ENCODE results near the gene CLEC16A. TPM values are rescaled to one million over a fixed set of nuclear protein-coding genes. Genes with fewer than 3 reads are reported as not detected.

Gene CLEC16A
- total RNA-seq, 1 donor from 2014 or later: 33.4 TPM

DNA sequence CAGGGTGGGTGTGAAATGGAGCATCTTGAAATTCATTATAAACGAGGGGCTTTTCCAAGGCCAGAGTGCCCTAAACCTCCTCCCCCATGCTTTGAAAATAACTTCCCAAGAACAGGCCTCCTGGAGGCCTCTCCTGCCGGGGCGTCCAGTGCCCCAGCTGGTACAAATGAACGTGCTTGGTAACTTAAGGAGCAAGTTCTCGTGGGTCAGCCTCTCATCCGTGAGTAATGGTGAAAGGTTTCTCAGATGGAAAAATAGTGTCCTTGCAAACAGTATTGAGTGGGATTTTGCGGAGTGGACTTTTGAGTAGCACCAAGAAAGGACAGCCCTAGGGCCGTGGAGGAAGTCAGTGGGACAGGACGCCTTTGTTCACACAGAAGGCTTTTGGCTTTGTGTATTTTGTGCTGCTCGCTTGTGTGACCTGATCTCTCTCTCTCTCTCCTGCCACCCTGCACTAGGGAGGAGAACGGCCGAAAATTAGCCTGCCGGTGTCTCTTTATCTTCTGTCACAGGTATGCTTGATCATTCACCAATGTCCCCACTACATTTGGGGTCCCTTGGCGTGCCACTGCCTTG, 34.6 kb downstream of the CLEC16A start:
- peaks cover 68% of the 10 kb centered on the region for H3K4me1 Mint-ChIP-seq (ENCODE audit: unreplicated experiment)
- peak overlapping the region; percentile 18 for H3K4me3 Mint-ChIP-seq
- peaks cover 17% of the 10 kb centered on the region for H3K36me3 Mint-ChIP-seq
- no peak overlapping the region for H3K27ac Mint-ChIP-seq
- H3K9me3 Mint-ChIP-seq: no peaks in the 10 kb centered on the region
- H3K27me3 Mint-ChIP-seq: no peaks in the 10 kb centered on the region
- TF ChIP-seq, protein P1, sequence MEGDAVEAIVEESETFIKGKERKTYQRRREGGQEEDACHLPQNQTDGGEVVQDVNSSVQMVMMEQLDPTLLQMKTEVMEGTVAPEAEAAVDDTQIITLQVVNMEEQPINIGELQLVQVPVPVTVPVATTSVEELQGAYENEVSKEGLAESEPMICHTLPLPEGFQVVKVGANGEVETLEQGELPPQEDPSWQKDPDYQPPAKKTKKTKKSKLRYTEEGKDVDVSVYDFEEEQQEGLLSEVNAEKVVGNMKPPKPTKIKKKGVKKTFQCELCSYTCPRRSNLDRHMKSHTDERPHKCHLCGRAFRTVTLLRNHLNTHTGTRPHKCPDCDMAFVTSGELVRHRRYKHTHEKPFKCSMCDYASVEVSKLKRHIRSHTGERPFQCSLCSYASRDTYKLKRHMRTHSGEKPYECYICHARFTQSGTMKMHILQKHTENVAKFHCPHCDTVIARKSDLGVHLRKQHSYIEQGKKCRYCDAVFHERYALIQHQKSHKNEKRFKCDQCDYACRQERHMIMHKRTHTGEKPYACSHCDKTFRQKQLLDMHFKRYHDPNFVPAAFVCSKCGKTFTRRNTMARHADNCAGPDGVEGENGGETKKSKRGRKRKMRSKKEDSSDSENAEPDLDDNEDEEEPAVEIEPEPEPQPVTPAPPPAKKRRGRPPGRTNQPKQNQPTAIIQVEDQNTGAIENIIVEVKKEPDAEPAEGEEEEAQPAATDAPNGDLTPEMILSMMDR (conservative IDR thresholded peaks at IDR 0.05): no peak
- no peak for DNase-seq (ENCODE audit: extremely low spot score, unreplicated experiment)

DNA sequence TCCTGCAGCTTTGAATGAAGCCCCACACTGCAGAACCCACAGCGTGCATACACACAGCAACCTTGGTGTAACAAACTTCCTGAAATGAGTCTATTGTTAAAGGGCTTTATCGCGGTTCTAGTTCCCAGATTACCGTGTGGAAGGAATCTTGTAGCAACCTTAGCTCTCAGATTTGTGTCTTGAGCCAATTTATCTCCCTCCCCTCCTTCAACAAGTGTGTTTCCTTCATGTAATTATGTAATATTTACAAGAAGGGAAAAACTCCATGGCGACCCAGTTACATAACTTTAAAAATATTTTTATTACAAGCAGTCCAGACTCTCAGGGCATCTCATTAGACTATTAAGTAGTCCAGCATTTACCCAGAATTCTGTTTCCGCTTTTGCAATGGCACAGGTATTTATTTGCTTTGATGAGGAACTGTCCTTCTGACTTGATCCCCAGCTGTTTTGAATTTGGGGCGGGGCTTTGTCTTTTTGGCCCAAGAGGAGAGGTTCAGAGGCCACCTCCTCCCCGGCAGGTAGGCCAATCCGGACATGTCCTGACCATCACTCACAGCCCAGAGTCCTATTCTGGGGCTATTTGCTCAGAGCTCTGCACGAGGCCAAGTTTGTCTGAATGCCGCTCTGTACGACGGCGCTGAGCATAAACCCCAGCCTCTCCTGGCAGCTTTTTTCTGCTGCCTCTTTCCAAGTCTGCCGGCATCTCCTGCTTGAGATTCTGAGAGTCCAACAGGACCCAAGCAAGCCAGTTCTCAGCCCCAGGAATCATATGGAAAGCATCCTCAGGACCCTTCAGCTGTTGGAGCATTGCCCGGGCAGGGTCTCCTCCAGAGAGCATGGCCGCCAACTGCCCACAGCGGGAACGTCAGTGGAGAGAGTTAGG, 35.6 kb downstream of the CLEC16A start:
- H3K27ac Mint-ChIP-seq: peak overlapping the region; percentile 8
- no peaks in the 10 kb centered on the region for H3K9me3 Mint-ChIP-seq
- H3K4me3 Mint-ChIP-seq: no peak overlapping the region
- no peaks in the 10 kb centered on the region for H3K27me3 Mint-ChIP-seq
- H3K4me1 Mint-ChIP-seq (ENCODE audit: unreplicated experiment): peaks cover 72% of the 10 kb centered on the region
- TF ChIP-seq, protein P1 (conservative IDR thresholded peaks at IDR 0.05): no peak
- peaks cover 18% of the 10 kb centered on the region for H3K36me3 Mint-ChIP-seq
- DNase-seq (ENCODE audit: extremely low spot score, unreplicated experiment): no peak

DNA sequence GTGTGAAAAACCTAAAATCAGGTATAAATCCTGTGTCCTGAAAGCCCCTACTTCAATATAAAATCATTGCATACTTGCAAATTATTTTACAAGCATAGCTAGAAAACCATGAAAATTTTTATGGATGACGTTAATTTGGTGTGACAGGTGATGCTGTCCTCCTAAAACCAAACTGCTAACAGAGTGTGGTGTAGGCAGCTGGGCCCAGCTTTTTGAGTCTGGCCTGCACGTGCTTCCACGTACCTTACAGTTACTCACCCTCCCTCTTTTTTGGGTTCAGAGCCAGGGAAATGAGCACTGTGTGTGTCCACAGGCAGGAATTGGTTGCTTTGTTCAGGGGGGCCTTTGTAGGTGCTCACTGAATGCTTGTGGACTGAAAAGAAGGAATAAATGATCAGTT, 36.4 kb downstream of the CLEC16A start:
- H3K36me3 Mint-ChIP-seq: peaks cover 22% of the 10 kb centered on the region
- no peak overlapping the region for H3K27ac Mint-ChIP-seq
- H3K4me1 Mint-ChIP-seq (ENCODE audit: unreplicated experiment): peaks cover 72% of the 10 kb centered on the region
- H3K9me3 Mint-ChIP-seq: no peaks in the 10 kb centered on the region
- TF ChIP-seq, protein P1 (conservative IDR thresholded peaks at IDR 0.05): no peak
- H3K27me3 Mint-ChIP-seq: no peaks in the 10 kb centered on the region
- no peak for DNase-seq (ENCODE audit: extremely low spot score, unreplicated experiment)
- H3K4me3 Mint-ChIP-seq: peak overlapping the region; percentile 14

DNA sequence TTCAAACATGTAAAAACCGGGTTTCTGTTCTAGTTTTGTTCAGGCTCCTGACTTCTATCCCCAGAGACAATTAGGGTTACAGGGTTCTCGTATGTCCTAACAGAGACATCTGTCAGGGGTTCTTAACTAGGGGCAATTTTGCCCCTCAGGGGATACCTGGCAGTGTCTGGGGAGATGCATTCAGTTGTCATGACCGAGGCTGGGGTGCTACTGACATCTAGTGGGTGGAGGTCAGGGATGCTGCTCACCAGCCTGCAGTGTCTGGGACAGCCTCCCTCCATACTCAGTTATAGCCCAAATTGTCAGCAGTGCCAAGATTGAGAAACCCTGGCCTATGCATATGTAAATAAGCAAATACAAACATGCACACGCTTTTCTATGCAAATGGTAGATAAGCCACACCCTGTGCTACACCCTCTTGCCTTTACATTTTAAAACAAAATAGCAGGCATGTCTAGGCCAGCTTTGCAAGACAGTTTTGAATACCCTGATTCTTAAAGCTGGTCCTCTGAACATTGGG, 37.4 kb downstream of the CLEC16A start:
- Mint-ChIP-seq H3K36me3 (peaks cover 28% of the 10 kb centered on the region), H3K4me1 (ENCODE audit: unreplicated experiment) (peaks cover 70% of the 10 kb centered on the region), H3K4me3 (no peak overlapping the region), H3K9me3 (no peaks in the 10 kb centered on the region), H3K27me3 (no peaks in the 10 kb centered on the region), H3K27ac (no peak overlapping the region)
- TF ChIP-seq, protein P1 (conservative IDR thresholded peaks at IDR 0.05): peak; percentile 47
- DNase-seq (ENCODE audit: extremely low spot score, unreplicated experiment): no peak

DNA sequence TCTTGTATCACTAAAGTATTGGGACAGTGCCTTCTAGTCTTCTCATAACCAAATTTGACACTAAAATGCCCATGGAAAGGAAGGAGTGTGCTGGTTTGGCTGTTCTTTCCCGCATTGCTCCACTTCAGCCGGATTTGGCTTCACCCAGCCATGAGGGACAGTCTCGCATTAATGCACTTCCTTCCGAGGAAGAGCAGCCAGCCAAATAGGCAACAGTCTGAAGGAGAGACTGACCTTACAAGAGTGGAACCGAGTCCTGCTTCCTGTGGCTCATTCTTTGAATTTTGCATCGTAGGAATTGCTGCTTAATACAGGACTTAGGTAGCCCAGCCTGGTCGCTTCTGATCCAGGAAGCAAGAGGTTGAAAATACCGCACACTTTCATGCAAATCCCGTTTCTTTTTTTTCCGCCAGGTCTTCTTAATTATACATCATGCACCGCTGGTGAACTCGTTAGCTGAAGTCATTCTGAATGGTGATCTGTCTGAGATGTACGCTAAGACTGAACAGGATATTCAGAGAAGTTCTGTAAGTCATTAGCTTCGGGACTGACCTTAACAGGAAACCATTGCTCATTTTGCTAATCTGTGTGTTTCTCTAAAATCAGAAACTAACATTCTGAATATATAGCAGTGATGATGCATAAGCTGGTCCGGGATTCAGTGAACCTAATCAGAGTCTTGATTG, 38.2 kb downstream of the CLEC16A start:
- no peak for DNase-seq (ENCODE audit: extremely low spot score, unreplicated experiment)
- TF ChIP-seq, protein P1 (conservative IDR thresholded peaks at IDR 0.05): no peak
- H3K4me3 Mint-ChIP-seq: no peak overlapping the region
- peaks cover 69% of the 10 kb centered on the region for H3K4me1 Mint-ChIP-seq (ENCODE audit: unreplicated experiment)
- H3K36me3 Mint-ChIP-seq: peaks cover 29% of the 10 kb centered on the region
- no peaks in the 10 kb centered on the region for H3K9me3 Mint-ChIP-seq
- no peaks in the 10 kb centered on the region for H3K27me3 Mint-ChIP-seq
- H3K27ac Mint-ChIP-seq: no peak overlapping the region

Data from type B pancreatic cell (in vitro differentiated cells).